GM19025 (cell line): ENCODE data around the gene ZMIZ1.

Experiments used
- ATAC-seq: cut with Tn5 transposase; IDR thresholded peaks from one replicate; pipeline ENCODE4 v1.9.1; 2021; ENCODE audit warnings: mild to moderate bottlenecking, low read depth, moderate library complexity; ENCODE audit not compliant: unreplicated experiment

The ZMIZ1 gene

GRCh38 chr10:79181698-79182521, 113.1 kb downstream of the ZMIZ1 start:
- no peak for ATAC-seq

DNA sequence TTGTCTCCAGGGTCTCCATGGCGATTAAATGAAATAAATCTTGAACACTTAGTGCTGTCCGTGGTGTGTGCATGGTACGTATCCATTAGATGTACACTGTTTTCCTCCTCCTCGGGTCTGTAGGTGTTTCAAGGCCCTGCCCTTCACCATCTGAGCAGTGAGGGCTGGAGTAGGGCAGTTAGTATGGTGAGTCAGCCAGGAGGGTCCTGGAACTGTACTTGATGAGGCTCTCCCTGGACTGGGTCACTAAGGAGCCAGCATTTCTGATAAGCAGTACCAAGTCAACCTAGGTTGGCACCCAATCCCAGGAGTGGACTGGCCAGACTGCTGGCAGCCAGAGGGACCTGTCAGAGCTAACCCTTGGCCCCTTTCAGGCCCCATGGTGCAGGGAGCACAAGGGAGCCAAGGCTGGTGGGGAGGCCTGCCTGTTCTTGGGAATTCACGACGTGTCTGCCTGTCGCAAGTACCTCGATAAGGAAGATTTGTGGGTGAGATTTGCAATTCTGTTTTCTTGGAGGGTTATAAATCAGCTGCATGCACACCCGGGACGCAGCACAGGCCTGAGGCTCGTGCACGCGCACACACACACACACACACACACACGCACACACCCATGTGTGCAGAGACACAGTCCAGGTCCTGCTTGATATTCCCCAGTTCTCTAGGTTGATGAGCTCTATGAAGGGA, 114.2 kb downstream of the ZMIZ1 start:
- ATAC-seq: no peak

GRCh38 chr10:79183468-79183865, 114.7 kb downstream of the ZMIZ1 start:
- ATAC-seq: no peak

DNA sequence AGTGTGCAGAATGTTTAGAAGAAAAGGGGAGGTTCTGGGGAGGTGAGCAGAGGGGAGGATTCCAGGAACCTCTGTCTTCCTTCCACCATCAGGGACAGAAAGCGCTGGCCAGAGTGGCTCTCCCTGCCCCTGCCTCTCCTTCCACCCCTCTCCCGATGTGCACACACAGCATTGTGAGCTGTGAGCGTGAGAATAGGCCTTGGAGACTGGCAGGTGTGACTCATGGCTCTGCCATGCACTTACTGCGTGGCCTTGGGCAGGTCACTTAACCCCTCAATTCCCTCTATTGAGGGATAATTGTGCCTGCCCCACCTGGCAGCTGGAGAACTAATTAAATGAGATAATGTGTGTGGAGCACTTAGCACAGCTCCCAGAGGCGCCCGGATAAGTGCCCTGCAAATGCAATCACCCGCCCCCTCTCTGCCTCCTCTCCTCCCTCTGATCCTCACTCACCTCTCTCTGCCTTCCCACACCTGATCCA, 115.4 kb downstream of the ZMIZ1 start:
- no peak for ATAC-seq

- no peak for ATAC-seq
Measured at GRCh38 chr10:79184657-79185056, 115.9 kb downstream of the ZMIZ1 start.

DNA sequence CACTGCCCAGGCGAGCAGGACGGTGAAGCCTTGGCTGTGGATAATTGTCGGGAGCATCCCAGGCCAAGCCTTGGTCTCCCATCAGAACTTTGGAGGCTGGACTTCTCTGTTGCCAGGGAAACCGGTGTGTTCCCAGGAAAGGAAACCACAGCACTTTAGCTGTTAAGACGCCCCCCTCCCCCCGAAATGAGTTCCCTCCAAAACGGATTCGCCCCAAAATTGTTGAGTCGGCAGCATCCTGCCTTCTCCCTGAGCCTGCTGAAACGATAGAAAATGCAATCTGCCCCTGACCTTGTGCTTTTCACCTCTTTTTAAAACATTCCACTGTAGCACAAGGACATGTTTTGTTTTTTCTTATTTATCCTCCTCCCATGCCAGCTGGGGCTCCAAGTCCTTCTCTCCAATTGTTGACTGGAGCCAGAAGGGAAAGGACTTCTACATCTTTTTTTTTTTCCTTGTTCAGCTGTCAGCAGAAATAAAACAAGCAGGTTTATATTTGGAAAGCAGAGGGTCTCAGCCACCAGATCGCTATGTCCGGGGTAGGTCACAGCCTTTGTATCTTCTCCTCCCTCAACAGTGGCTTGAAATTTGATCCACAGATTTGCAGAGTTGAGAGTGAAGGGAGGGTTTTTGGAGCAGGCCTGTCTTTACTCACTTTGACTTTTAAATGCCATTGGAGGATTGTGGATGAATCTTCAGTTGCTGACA, 116.5 kb downstream of the ZMIZ1 start:
- no peak for ATAC-seq

DNA sequence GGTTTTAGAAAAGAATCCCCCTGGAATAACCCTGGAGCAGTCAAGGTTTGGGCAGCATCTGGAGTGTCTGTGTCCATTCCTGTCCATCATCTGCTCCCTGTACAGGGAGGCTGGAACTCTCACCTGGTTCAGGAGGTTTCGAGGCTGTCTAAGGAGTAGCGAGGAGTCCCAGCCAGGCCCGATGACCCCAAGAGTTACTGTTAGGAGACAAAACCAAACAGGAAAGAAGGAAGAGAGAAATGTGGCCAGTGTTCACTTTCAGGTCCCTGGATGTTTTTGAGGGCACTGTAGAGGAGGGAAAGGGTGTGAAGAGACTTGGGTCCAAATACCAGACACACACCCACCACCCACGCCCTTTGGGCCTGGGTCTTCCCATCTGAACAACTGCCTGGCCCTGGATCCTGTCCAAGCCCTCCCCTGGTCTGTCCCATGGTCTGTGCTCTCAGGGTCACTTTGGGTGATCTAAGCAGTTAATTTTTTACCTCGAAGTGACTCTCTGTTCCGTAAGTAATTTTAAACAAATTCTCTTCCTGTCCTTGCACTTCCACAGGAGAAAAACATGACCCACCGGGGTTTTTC, 117.1 kb downstream of the ZMIZ1 start:
- no peak for ATAC-seq

GRCh38 chr10:79186486-79187120, 117.8 kb downstream of the ZMIZ1 start:
- ATAC-seq: no peak

DNA sequence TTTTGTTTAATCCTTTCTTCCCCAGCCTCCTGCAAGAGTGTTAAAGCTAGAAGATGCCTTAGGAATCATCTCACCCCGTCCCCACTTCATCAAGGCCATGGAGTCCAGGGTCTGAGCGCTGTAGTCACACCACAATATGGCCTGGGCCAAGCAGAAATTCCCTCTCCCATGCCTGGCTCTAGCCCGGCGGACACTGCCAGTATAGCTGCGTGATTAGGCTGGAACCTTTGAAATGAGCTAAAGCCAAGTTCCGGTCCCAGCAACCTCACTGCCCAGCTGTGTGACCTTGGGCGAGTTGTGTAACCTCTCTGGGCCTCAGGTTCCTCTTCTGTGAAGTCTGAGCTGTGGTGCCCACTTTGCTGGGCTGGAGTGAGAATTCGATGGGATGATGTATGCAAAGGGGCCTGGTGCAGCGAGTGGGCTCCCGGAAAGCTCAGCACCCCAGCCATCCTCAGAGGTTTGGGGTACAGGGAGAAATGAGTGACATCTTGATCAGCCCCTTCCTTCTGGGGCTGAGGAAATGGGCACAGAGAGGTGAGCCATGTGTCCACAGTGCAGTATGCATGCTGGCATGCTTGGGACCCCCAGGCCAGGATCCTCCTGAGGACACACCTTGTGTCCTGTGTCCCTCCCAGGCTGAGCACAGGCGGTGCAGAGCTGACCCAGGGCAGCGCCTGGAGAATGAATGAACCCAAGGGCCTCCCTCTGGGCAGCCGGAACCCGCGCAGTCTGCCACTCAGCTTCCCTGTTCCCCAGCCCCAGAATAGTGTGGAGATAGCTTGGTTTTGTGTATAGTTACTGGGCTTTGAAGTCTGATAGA, 118.6 kb downstream of the ZMIZ1 start:
- ATAC-seq: no peak

DNA sequence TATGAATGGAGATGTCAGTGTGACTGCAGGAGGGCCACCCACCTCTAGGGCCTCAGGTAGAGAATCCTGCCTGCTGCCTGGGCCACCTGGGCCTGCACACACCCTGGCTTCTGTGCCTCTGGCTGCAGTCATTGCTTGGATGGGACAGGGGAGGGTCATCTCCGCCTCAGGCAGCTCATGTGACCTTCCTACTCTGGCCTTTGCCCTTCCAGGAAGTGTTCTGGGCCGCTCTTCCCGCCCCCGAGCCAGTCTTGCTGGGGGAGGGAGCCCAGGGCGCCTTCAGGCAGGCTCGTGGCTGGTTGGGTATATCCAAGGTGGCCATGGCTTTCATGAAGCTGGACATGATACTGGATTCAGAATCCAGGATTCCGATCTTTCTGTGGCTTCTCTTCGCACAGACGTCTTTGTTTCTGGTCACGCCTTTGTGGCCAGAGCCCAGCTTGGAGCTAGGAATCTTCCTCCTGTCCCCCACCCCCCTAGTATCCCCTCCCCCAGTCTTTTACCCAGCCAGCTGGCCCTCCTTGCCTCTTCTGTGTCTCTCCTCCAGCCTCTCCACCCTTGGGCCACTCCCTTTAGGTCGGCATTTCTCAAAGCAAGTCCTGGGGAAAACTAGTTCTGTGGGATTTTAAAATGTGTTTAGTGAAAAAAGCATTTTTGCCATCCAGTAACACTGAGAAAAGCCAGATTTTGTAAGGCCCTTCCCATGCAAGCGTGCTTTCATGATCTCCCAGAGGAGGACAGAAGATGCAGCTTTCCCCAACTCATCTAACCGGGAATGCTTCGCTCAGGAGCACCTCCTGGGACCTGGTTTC, 119.6 kb downstream of the ZMIZ1 start:
- no peak for ATAC-seq

DNA sequence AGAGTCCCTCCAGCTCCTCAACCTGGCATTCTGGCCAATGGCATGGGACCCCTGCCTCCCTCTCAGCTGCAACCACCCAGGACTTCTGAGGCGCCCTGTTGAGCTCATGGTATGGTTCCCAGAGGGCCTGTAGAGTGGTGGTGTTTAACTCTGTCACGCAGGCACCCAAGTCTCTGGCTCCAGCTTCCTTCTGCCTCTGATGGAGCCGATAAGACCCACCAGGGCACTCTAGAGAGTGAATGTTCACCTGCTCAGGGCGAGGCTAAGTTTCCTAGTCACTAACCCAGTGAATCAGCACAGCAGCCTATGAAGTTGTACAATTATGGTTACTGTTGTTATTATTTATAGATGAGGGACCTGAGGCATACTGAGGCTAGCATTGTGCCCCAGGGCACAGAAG, 120.4 kb downstream of the ZMIZ1 start:
- no peak for ATAC-seq

- ATAC-seq: no peak
Measured at GRCh38 chr10:79189853-79190435, 121.2 kb downstream of the ZMIZ1 start.

DNA sequence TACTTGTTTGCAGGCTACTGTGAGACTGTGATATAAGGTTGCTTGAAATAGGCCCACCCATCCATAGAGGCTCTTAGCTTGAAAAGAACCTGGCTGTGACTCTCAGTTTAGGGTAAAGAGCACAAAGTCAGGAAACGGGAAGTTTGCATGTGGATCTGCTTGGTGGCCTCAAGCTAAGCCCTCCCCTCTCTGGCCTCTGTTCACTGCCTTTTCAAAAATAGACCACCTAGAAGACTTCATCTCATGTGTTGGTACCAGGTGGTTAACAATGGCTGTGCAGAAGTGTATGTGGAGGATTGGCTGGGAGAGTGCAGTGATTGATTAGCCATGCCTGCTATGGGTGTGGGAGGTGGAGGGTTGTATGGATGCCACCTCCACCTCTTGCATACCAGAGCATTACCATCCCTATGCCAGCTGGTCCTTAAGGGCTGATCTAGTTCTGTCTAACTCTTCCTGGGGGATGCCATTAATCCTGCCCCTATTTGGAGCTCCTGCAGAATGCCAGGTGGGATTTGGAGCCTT, 122.0 kb downstream of the ZMIZ1 start:
- no peak for ATAC-seq

DNA sequence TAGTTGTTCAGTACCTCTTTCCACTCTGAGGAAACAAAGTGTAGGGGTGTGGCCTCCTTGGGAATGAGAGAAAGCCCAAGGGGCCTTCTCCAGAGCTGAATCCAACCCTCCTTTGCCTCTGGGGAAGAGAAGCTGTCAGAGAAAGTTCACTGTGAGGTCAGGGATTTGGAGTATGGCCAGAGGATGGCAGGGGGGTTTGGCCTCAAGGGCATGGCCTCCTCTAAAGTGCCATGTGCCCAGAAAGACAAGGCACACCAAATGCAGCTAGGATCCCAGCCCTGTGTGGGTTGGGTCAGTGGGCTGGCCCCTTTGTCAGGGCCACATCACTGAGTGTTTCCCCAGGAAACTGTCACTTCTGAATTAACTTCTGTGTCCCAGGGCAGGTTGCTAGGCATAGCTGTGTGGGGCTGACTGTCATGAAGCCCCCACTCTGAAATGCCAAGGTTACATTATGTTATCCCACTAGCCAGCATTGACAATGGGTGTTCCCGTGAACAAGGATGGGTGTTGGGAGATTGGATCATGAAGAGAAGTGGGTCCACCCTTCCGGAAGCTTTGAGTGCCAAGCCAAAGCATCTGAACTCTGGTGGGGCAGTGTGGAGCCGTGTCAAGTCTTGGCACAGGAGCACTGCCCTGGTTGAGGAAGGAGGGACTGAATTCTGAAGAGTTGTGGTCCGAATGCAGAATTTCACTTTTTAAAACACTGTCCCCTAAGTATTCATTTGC, 123.3 kb downstream of the ZMIZ1 start:
- ATAC-seq: no peak

DNA sequence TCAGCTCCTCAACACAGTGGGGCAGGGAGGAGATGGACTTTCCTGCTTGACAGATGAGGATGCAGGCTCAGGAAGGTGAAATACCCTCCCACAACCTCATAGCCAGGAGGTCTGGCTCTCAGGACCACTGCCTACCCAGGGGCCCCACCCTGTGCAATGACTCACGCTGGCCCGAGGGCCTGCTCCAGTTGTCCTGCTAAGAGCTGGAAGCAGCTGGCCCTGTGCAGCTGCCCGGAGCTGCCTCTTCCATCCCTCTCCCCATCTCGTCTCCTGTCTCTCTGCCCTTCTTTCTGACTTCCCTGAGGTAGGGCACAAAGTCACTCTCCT, 123.9 kb downstream of the ZMIZ1 start:
- ATAC-seq: no peak

DNA sequence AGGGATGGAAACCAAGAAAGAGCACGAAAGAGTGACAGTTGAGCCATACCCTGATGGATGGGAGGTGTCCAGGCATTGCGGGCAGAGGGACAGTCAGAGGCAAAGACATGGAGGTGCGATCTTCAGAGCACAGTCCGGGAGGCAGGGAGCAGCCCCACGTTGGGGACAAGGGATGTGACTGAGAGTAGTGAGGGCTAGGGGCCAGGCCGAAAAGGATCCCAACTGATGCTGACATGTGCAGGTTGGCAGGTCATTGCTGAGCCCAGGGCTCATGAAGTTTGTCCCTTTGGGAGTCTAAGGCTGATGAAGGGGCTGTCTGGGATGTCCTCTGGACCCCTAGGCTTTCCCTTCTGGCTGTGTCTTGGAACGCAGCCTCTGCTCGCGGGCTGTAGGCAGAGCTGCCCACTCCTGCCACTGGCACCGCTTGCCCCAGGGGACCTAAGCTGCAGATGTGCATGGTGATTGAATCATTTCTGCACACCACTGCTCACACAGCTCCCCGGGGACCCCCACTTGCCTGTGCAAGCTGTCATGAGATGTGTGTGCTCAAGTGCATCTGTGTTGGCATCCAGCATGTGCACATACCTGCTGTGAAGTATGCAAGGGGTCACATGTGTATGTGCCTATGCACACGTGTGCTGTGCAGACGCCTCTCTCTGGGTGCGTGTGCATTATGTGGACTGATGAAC, 125.1 kb downstream of the ZMIZ1 start:
- ATAC-seq: no peak
